SK-N-SH treated with all-trans-retinoic acid at 6 μM for 48 hours (cell line): ENCODE measurements around the gene GUCY1A2.

Source experiments
- BACH2 ChIP-seq: fragments of 250-450 bp; sonication (Bioruptor Pico); IDR thresholded peaks from 2 replicates; pipeline ENCODE4 v1.9.0; 2021; ENCODE audit warnings: mild to moderate bottlenecking, borderline replicate concordance
- ISL1 ChIP-seq: fragments of 250-450 bp; sonication (Bioruptor Pico); IDR thresholded peaks from 2 replicates; pipeline ENCODE4 v2.1.2; 2022; ENCODE audit warnings: mild to moderate bottlenecking, moderate library complexity
- POU6F1 ChIP-seq: fragments of 250-450 bp; sonication (Bioruptor Pico); IDR thresholded peaks from 2 replicates; pipeline ENCODE4 v1.8.0; 2021; ENCODE audit warnings: low read depth, mild to moderate bottlenecking, moderate library complexity, borderline replicate concordance
- PPARA ChIP-seq: fragments of 250-450 bp; sonication (Bioruptor Pico); IDR thresholded peaks from 2 replicates; pipeline ENCODE4 v1.5.0; 2020; ENCODE audit warnings: mild to moderate bottlenecking, borderline replicate concordance
- ZC3H10 ChIP-seq: fragments of 250-450 bp; sonication (Bioruptor Pico); IDR thresholded peaks from 2 replicates; pipeline ENCODE4 v1.5.1; 2021; ENCODE audit warnings: mild to moderate bottlenecking, moderate library complexity
- ZFP3 ChIP-seq: fragments of 250-450 bp; sonication (Bioruptor Pico); IDR thresholded peaks from 2 replicates; pipeline ENCODE4 v1.5.0; 2020; ENCODE audit warnings: mild to moderate bottlenecking, moderate library complexity
- ZNF8 ChIP-seq: fragments of 450-650 bp; formaldehyde crosslinking; IDR thresholded peaks from 2 replicates; pipeline ENCODE4 v1.5.0; 2020; ENCODE audit warnings: mild to moderate bottlenecking, moderate library complexity

- no peak for TF ChIP-seq BACH2 (CRISPR knock-in tag)
- TF ChIP-seq ZNF8: no peak
- no peak for TF ChIP-seq PPARA (CRISPR knock-in tag)
- no peak for TF ChIP-seq ZFP3 (CRISPR knock-in tag)
- no peak for TF ChIP-seq ZC3H10 (CRISPR knock-in tag)
- no peak for TF ChIP-seq POU6F1
- no peak for TF ChIP-seq ISL1 (CRISPR knock-in tag)
Observed at GRCh38 chr11:106761240-106761639, 257.0 kb downstream of the GUCY1A2 start.
